ENCODE results near the gene SP140.
"Not testable (repeated sequence)": the region's sequence is repeated elsewhere in the genome, so short reads cannot be mapped to it uniquely, and the experiment has no call there.

DNA sequence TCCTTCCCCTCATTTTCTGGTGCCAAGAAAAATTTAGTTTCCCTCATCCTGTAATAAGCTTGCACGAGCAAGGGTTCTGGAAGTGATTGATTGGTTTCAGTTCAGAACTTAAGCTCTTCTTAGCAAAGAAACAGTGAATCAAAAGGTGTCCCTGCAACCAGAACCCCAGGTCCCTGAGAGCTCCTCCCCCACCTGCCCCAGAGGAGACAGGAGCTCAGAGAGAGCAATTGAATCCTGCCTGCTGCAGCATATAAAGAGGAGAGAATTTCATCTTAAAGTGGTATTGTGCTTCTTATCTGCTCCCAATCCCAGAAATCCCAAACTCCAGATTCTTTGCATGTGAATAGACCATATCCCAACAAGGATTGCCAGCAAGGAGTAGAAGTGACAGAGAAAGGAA lies 86.1 kb downstream of the SP140 start:
- TF ChIP-seq ZZZ3 (IDR thresholded peaks at IDR 0.05); ADNP (tag; IDR thresholded peaks at IDR 0.05); CBX8 (IDR thresholded peaks at IDR 0.05; ENCODE audit: borderline replicate concordance, extremely low read depth, low read depth, low read length, poor library complexity, severe bottlenecking); EP400 (IDR thresholded peaks at IDR 0.05); CBX2 (IDR thresholded peaks at IDR 0.05; ENCODE audit: insufficient read depth, low read length, poor library complexity, severe bottlenecking); HNRNPL (IDR thresholded peaks at IDR 0.05; ENCODE audit: low read depth, low read length); ESRRA (IDR thresholded peaks at IDR 0.05; ENCODE audit: borderline replicate concordance, low read depth); FOS (IDR thresholded peaks at IDR 0.05; ENCODE audit: extremely low read depth, insufficient read length); XRCC4 (IDR thresholded peaks at IDR 0.05; ENCODE audit: extremely low read depth, insufficient read depth, insufficient read length); TCF7 (IDR thresholded peaks at IDR 0.05; ENCODE audit: borderline replicate concordance); TAF1 (IDR thresholded peaks at IDR 0.05; ENCODE audit: control insufficient read depth, extremely low read depth, insufficient read depth, low read length, severe bottlenecking); ZNF24 (IDR thresholded peaks at IDR 0.05); KDM1A (IDR thresholded peaks at IDR 0.05); ATF2 (CRISPR knock-in tag; IDR thresholded peaks at IDR 0.05): not testable (repeated sequence)
